Neuronal stem cell (in vitro differentiated cells): ENCODE data around the gene DNAAF9.
A peak's percentile ranks its signal among the peaks of the same experiment; 100 is the strongest.

Source experiments
- DNase-seq: peaks from one replicate; pipeline ENCODE4 v3.0.0-alpha.2; 2013; ENCODE audit warnings: low spot score
- H2AFZ ChIP-seq: one replicate; pipeline ENCODE4 v1.6.1; 2013; ENCODE audit warnings: mild to moderate bottlenecking, low read length, inconsistent platforms
- H2AK5ac ChIP-seq: 2 replicates; pipeline ENCODE4 v1.6.1; 2013; ENCODE audit warnings: low read depth, mild to moderate bottlenecking, inconsistent platforms, low read length, moderate library complexity, mixed read lengths
- H2BK120ac ChIP-seq: 2 replicates; pipeline ENCODE4 v1.6.1; 2013; ENCODE audit warnings: low read depth, mild to moderate bottlenecking, inconsistent platforms, low read length, moderate library complexity, mixed read lengths
- H2BK12ac ChIP-seq: one replicate; pipeline ENCODE4 v1.6.1; 2013; ENCODE audit warnings: low read length, inconsistent platforms
- H2BK15ac ChIP-seq: 2 replicates; pipeline ENCODE4 v1.6.1; 2013; ENCODE audit warnings: mild to moderate bottlenecking, low read length, inconsistent platforms, mixed read lengths
- H2BK5ac ChIP-seq: one replicate; pipeline ENCODE4 v1.6.1; 2013; ENCODE audit warnings: inconsistent platforms, mild to moderate bottlenecking, low read length, moderate library complexity
- H3K14ac ChIP-seq: one replicate; pipeline ENCODE4 v1.6.1; 2013; ENCODE audit warnings: low read length, inconsistent platforms
- H3K18ac ChIP-seq: 2 replicates; pipeline ENCODE4 v1.6.1; 2013; ENCODE audit warnings: low read length, inconsistent platforms
- H3K23ac ChIP-seq: 2 replicates; pipeline ENCODE4 v1.6.1; 2013; ENCODE audit warnings: low read depth, mild to moderate bottlenecking, mixed read lengths, low read length, inconsistent platforms; ENCODE audit not compliant: poor library complexity
- H3K27ac ChIP-seq: replicated peaks from 3 replicates; pipeline ENCODE4 v1.5.1; 2013; ENCODE audit warnings: low read length, inconsistent platforms
- H3K27me3 ChIP-seq, 3 experiments: 2 replicates each; pipeline ENCODE4 v1.6.1; 2013; ENCODE audit warnings: low read length in 3 of 3, mild to moderate bottlenecking in 2 of 3, inconsistent platforms in 1 of 3, low read depth in 1 of 3, mixed read lengths in 1 of 3, moderate library complexity in 1 of 3; ENCODE audit not compliant: control insufficient read depth in 3 of 3, insufficient read depth in 3 of 3
- H3K36me3 ChIP-seq, 2 donors: replicated peaks in 1 of 2; 2 replicates each; pipeline ENCODE4 v1.6.1; 2013; ENCODE audit warnings: low read length in 2 of 2; ENCODE audit not compliant: control insufficient read depth in 2 of 2, insufficient read depth in 2 of 2
- H3K4ac ChIP-seq: 2 replicates; pipeline ENCODE4 v1.6.1; 2013; ENCODE audit warnings: inconsistent platforms, mild to moderate bottlenecking, low read length, moderate library complexity
- H3K4me1 ChIP-seq, 2 donors: 1 replicate in 1 of 2; 2 replicates in 1 of 2; pipeline ENCODE4 v1.6.1; 2013; ENCODE audit warnings: low read length in 2 of 2, low read depth in 1 of 2; ENCODE audit not compliant: control insufficient read depth in 2 of 2, insufficient read depth in 1 of 2
- H3K4me2 ChIP-seq: one replicate; pipeline ENCODE4 v1.6.1; 2013; ENCODE audit warnings: mild to moderate bottlenecking, low read length, inconsistent platforms; ENCODE audit not compliant: insufficient read depth, poor library complexity, severe bottlenecking
- H3K4me3 ChIP-seq, 2 donors: 2 replicates each; pipeline ENCODE4 v1.5.1; 2013; ENCODE audit warnings: low read length in 2 of 2, mild to moderate bottlenecking in 2 of 2, inconsistent platforms in 1 of 2, moderate library complexity in 1 of 2
- H3K79me1 ChIP-seq: one replicate; pipeline ENCODE4 v1.6.1; 2013; ENCODE audit warnings: low read depth, mild to moderate bottlenecking, inconsistent platforms, low read length, moderate library complexity
- H3K9ac ChIP-seq: one replicate; pipeline ENCODE4 v1.6.1; 2013; ENCODE audit warnings: mild to moderate bottlenecking, low read depth, low read length, inconsistent platforms; ENCODE audit not compliant: poor library complexity
- H3K9me3 ChIP-seq, 2 donors: replicated peaks in 1 of 2; 2 replicates each; pipeline versions ENCODE3 to v1.6.1; 2013; ENCODE audit warnings: low read length in 2 of 2, mild to moderate bottlenecking in 2 of 2, inconsistent platforms in 1 of 2, low read depth in 1 of 2, mixed read lengths in 1 of 2, moderate library complexity in 1 of 2; ENCODE audit not compliant: control insufficient read depth in 2 of 2, insufficient read depth in 1 of 2
- H4K8ac ChIP-seq: one replicate; pipeline ENCODE4 v1.6.1; 2013; ENCODE audit warnings: low read depth, mild to moderate bottlenecking, inconsistent platforms, low read length, moderate library complexity
- H4K91ac ChIP-seq: one replicate; pipeline ENCODE4 v1.6.1; 2013; ENCODE audit warnings: low read length, low read depth, mild to moderate bottlenecking, inconsistent platforms; ENCODE audit not compliant: poor library complexity
- WGBS, 2 donors: extraction: QIAGEN DNeasy Blood & Tissue Kit; methylation state at CpG; one replicate each; pipeline ENCODE4 v1.1.7; 2013; ENCODE audit warnings: missing lambda C conversion rate in 2 of 2, mixed read lengths in 1 of 2; ENCODE audit not compliant: insufficient read length in 2 of 2, insufficient replicate concordance in 1 of 2; ENCODE audit errors: extremely low coverage in 2 of 2; 5-methylcytosine and 5-hydroxymethylcytosine counted together

DNAAF9 gene

GRCh38 chr20:3407771-3408637 is 535 bp upstream of the DNAAF9 start:
- Histone ChIP-seq H3K36me3 (no peaks in the 10 kb centered on the region), H3K14ac (no peak overlapping the region), H3K4me3 (peak overlapping the region; percentile 88 to 89), H3K23ac (peak overlapping the region; percentile 75), H3K27ac (peak overlapping the region; percentile 77), H3K9ac (peak overlapping the region; percentile 90), H3K79me1 (no peaks in the 10 kb centered on the region), H3K18ac (peak overlapping the region; percentile 97), H2BK5ac (no peak overlapping the region), H4K91ac (no peak overlapping the region), H3K4ac (no peak overlapping the region), H4K8ac (no peak overlapping the region), H2BK15ac (no peak overlapping the region), H3K4me1 (peaks cover 2 to 3% of the 10 kb centered on the region in 2 donors), H2BK120ac (no peak overlapping the region), H2AFZ (peak overlapping the region; percentile 91), H2AK5ac (no peak overlapping the region), H2BK12ac (no peak overlapping the region), H3K4me2 (peak overlapping the region; percentile 79), H3K27me3 (no peaks in the 10 kb centered on the region), H3K9me3 (no peaks in the 10 kb centered on the region)
- WGBS, 2 donors: no CpG with 5 or more reads among the region's 59 CpGs
- peak; percentile 68 for DNase-seq

- Histone ChIP-seq H3K4me3 (peak overlapping the region; percentile 88 to 89), H3K36me3 (no peaks in the 10 kb centered on the region), H2AFZ (peak overlapping the region; percentile 91), H3K4ac (no peak overlapping the region), H3K18ac (peak overlapping the region; percentile 93), H2BK5ac (no peak overlapping the region), H3K27ac (no peak overlapping the region), H4K91ac (no peak overlapping the region), H3K14ac (no peak overlapping the region), H3K4me1 (peaks cover 2 to 3% of the 10 kb centered on the region in 2 donors), H3K4me2 (peak overlapping the region; percentile 89), H3K9me3 (no peaks in the 10 kb centered on the region), H2AK5ac (peak overlapping the region; percentile 57), H2BK120ac (peak overlapping the region; percentile 37), H3K27me3 (no peaks in the 10 kb centered on the region), H3K23ac (no peak overlapping the region), H2BK12ac (no peak overlapping the region), H2BK15ac (no peak overlapping the region), H3K9ac (peak overlapping the region; percentile 65), H3K79me1 (no peaks in the 10 kb centered on the region), H4K8ac (peak overlapping the region; percentile 70)
- peak; percentile 35 for DNase-seq
- no CpG with 5 or more reads among the region's 27 CpGs for WGBS, 2 donors
These were observed 909 bp downstream of the DNAAF9 start for GRCh38 chr20:3406481-3407039.

GRCh38 chr20:3405696-3406358 is 1.6 kb downstream of the DNAAF9 start:
- no CpG with 5 or more reads among the region's 3 CpGs for WGBS, 2 donors
- Histone ChIP-seq H2BK15ac (no peak overlapping the region), H3K27me3 (no peaks in the 10 kb centered on the region), H3K18ac (no peak overlapping the region), H2AFZ (peak overlapping the region; percentile 91), H3K4me3 (peak overlapping the region in 1 of 2 donors; percentile 89), H3K9me3 (no peaks in the 10 kb centered on the region), H3K9ac (no peak overlapping the region), H3K27ac (no peak overlapping the region), H3K23ac (no peak overlapping the region), H3K4me2 (peak overlapping the region; percentile 89), H3K4me1 (peaks cover 2 to 3% of the 10 kb centered on the region in 2 donors), H4K91ac (no peak overlapping the region), H4K8ac (no peak overlapping the region), H3K36me3 (no peaks in the 10 kb centered on the region), H3K14ac (no peak overlapping the region), H2AK5ac (no peak overlapping the region), H2BK5ac (no peak overlapping the region), H3K4ac (no peak overlapping the region), H2BK120ac (no peak overlapping the region), H3K79me1 (no peaks in the 10 kb centered on the region), H2BK12ac (no peak overlapping the region)
- DNase-seq: no peak

DNA sequence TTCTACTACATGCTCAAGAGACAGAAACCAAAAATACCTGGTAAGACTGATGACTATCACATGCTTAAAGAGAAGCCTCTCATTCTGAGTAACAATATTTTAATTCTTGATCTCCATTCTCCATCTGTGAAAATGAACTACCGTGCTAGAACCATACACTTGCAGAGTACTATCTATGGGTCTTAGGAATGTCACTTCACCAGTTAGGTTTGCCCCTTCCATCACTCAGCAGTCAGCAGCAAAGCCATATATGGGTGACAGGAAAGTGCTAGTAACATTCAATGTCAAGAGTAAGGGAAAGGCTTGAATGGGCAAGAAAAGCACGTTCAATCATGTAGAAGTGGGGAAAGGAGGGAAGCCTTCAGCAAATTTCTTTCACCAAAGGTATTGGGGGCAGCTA is 2.3 kb downstream of the DNAAF9 start:
- no peak overlapping the region for H3K23ac ChIP-seq
- H3K79me1 ChIP-seq: no peaks in the 10 kb centered on the region
- H3K27me3 ChIP-seq: no peaks in the 10 kb centered on the region
- WGBS, 2 donors: no CpG with 5 or more reads among the region's 2 CpGs
- H4K8ac ChIP-seq: no peak overlapping the region
- no peak overlapping the region for H2BK5ac ChIP-seq
- no peak overlapping the region for H4K91ac ChIP-seq
- H3K4ac ChIP-seq: no peak overlapping the region
- no peaks in the 10 kb centered on the region for H3K9me3 ChIP-seq
- H3K9ac ChIP-seq: no peak overlapping the region
- no peak overlapping the region for H3K4me2 ChIP-seq
- no peak overlapping the region for H2BK15ac ChIP-seq
- no peak overlapping the region for H3K4me3 ChIP-seq
- H3K14ac ChIP-seq: no peak overlapping the region
- no peak overlapping the region for H3K27ac ChIP-seq
- H2AK5ac ChIP-seq: no peak overlapping the region
- no peaks in the 10 kb centered on the region for H3K36me3 ChIP-seq
- H2AFZ ChIP-seq: no peak overlapping the region
- no peak for DNase-seq
- H2BK12ac ChIP-seq: no peak overlapping the region
- no peak overlapping the region for H3K18ac ChIP-seq
- H3K4me1 ChIP-seq: peaks cover 2 to 3% of the 10 kb centered on the region in 2 donors
- no peak overlapping the region for H2BK120ac ChIP-seq
